NOMO-1 treated with DMSO at 0.1 percent for 48 hours (cell line): ENCODE data around the gene WASL.
"Not testable (repeated sequence)": the region's sequence is repeated elsewhere in the genome, so short reads cannot be mapped to it uniquely, and the experiment has no call there.

Source experiments
- DNase-seq: peaks from one replicate; lab custom pipeline; 2025; ENCODE audit not compliant: unreplicated experiment; lab: John Stamatoyannopoulos, UW

Gene WASL

GRCh38 chr7:123748734-123749536 is at the start of gene WASL:
Gene WASL, minus strand, starts transcription at chr7:123749003. Its CDS starts 269 bp downstream, at chr7:123748734.
- peak; percentile 57 for DNase-seq

GRCh38 chr7:123797673-123798531 is 49.1 kb upstream of the WASL start:
- DNase-seq: peak; percentile 7

GRCh38 chr7:123796568-123796967 is 47.8 kb upstream of the WASL start:
- no peak for DNase-seq

- no peak for DNase-seq
Measured at GRCh38 chr7:123795917-123796316, 47.1 kb upstream of the WASL start.

- DNase-seq: not testable (repeated sequence)
Measured at GRCh38 chr7:123795116-123795515, 46.3 kb upstream of the WASL start.

GRCh38 chr7:123792547-123792946 is 43.7 kb upstream of the WASL start:
- DNase-seq: no peak

GRCh38 chr7:123791001-123791400 is 42.2 kb upstream of the WASL start:
- no peak for DNase-seq

GRCh38 chr7:123789817-123790216 is 41.0 kb upstream of the WASL start:
- no peak for DNase-seq

GRCh38 chr7:123789206-123789784 is 40.5 kb upstream of the WASL start:
- DNase-seq: no peak

- DNase-seq: no peak
Measured at GRCh38 chr7:123788584-123788983, 39.8 kb upstream of the WASL start.

GRCh38 chr7:123787220-123788007 is 38.6 kb upstream of the WASL start:
- no peak for DNase-seq

GRCh38 chr7:123784263-123784662 is 35.5 kb upstream of the WASL start:
- DNase-seq: peak; percentile 0

GRCh38 chr7:123783820-123784219 is 35.0 kb upstream of the WASL start:
- peak; percentile 0 for DNase-seq

- no peak for DNase-seq
Measured at GRCh38 chr7:123782071-123782798, 33.4 kb upstream of the WASL start.

- DNase-seq: not testable (repeated sequence)
Measured at GRCh38 chr7:123780472-123780871, 31.7 kb upstream of the WASL start.

GRCh38 chr7:123774496-123774895 is 25.7 kb upstream of the WASL start:
- DNase-seq: no peak

- no peak for DNase-seq
Measured at GRCh38 chr7:123773481-123773880, 24.7 kb upstream of the WASL start.

GRCh38 chr7:123772652-123773051 is 23.8 kb upstream of the WASL start:
- DNase-seq: no peak

GRCh38 chr7:123771846-123772245 is 23.0 kb upstream of the WASL start:
- no peak for DNase-seq

- no peak for DNase-seq
Measured at GRCh38 chr7:123771256-123771655, 22.5 kb upstream of the WASL start.
